Aortic smooth muscle cell (primary cell): ENCODE data around the gene SMG1. TPM values are rescaled to one million over a fixed set of nuclear protein-coding genes. Genes with fewer than 3 reads are reported as not detected.

ENCODE experiments used
- total RNA-seq: library from RNA; depleted of rRNA; stranded (reverse); fragments of >200 nt; gene quantifications from 2 replicates; pipeline ENCODE4 v1.2.3, GENCODE V29; 2014

SMG1 gene
- total RNA-seq, result 47.6 and 52.2 TPM in 2 replicates

DNA sequence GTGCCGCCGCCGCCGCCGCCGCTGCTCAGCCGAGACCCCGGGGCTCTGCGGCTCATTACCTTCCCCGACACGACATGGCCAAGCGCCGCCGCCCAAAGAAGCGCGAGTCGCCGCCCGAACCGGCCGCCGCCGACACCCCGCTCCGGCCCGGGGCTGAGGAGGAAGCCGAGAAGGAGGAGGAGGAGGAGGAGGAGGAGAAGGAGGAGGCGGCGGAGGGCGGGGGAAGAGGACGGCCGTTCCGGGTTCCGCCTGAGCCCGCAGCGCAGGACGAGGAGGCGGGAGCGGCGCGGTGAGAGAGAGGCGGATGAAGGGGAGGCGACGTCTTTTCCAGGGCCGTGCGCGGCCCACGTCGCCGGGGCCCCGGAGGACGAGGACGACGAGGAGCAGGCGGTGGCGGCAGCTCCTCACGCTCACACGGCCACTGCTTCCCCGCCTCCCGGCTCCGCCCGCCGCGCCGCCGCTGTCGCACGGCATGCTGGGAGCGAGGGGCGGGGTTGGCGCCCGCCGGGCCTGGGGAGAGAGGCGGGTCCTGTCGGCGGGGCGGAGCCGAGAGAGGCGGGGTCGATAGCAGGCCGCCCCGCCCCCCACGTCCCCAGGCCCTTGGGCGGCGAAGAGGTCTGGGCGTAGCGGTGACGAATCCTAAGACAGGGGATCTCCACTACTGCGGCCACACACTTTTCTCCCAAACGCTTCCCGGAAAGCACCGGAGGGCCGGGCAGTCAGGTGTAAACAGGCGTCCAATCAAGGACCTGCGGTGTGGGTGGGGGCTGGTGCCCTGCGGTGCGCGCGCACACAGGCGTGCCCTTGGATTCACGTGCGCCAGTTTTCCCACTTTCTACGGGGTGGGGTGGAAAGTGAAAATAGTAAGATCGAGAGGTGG lies at the start of gene SMG1:
Gene SMG1 (minus strand): TSS at position 423 of the 880 bp plus-strand sequence. CDS start 367 bp downstream, at position 56.

DNA sequence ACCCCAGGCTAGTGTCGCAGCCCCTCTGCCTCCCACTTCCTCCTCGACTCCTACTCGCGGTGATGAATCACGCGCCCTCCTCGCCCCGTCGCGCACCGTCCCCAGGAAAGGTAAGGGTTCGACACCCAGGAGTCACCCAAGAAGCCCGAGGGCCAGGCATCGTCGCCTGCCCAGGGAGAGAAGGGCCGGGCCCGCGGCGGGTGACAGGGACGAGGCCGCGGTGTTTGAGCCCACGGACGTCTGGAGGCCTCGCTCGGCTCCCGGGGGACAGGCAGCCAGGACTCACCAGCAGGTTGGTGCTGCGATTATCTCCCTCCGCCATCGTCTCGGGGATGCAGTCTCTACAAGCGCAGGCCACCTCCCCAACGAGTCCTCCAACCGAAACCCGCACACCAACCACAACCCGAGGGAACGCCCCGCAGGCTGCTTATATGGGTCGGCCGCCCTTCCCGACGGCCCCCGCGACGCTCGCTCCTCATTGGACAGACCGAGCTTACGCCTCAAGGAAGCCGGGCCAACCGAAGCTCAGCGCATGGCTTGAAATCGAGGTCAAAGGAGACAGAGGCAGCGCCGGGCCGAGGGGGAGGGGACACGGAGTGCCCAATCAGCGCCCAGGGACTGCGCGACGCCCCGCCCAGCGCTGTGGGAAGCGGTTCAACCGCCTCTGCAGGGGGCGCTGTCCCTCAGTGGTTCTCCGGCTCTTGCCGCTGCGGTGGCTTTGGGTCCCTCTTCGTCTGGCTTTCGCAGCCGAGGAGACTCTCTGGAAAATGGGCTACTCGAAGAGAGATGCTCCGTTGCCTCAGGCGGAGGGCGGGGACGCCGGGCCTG lies 124.8 kb downstream of the SMG1 start, which contains the start of gene ARL6IP1:
Gene ARL6IP1 (minus strand): TSS at position 405 of the 828 bp plus-strand sequence. CDS start 83 bp downstream, at position 322.

DNA sequence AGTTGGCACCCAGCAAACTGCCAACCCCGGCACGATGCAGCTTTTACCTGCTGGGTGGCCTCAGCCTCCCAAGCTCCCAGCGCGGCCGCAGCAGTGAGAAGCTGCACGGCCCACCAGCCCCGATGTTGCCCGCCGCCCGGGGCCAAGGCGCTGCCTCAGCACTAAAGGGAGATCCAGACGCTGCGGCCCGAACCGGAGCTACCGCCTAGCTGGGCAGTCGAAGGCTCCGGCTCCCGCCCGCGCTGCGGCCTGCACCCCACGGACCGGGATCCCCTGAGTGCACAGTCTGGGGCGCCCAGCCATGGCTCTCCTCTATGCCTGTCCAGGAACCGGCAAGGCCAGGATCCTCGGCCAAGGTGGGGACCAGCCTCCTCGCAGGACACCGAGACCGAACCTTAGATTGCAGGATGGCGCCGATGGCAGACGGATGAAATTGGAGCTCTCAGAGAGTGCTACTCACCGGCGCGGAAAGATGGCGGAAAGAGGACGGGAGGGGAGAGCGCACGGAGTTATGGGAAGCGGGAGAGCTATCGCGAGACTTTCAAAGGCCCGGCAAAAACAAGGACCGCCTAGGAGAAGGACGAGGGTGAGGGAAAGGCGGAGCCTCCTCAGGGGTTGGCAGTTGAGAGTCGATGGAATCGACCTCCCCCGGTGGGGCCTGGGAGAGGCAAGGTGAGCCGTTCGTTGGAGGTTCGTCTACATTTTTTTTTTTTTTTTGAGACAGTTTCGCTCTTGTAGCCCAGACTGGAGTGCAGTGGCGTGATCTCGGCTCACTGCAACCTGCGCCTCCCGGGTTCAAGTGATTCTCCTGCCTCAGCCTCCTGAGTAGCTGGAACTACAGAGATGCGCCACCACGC lies 136.1 kb downstream of the SMG1 start, which contains the start of gene RPS15A:
Gene RPS15A (minus strand): TSS at position 485 of the 857 bp plus-strand sequence. CDS start 1,221 bp downstream, outside the sequence.

Other genes starting within 250 kb of the SMG1 start
- 1,508 and 1,598 TPM in 2 replicates for gene RPS15A, start 136.1 kb downstream of the SMG1 start, total RNA-seq
- 325 and 390 TPM in 2 replicates for gene ARL6IP1, start 124.9 kb downstream of the SMG1 start, total RNA-seq
- 0.87 and 1.1 TPM in 2 replicates for gene TMC7, start 57.5 kb upstream of the SMG1 start, total RNA-seq
- gene COQ7, start 141.2 kb upstream of the SMG1 start, total RNA-seq, result 21.1 and 22.3 TPM in 2 replicates
- 49.6 and 65.3 TPM in 2 replicates for gene ITPRIPL2, start 187.6 kb upstream of the SMG1 start, total RNA-seq
- gene SYT17, start 241.8 kb upstream of the SMG1 start, total RNA-seq, result 0.26 and 0.50 TPM in 2 replicates